ENCODE measurements around the gene MYCN.

- TF ChIP-seq CTCF (IDR thresholded peaks at IDR 0.05; ENCODE audit: control extremely low read depth in 1 of 3, insufficient read depth in 1 of 3, low read depth in 1 of 3, low read length in 3 of 3) (no peak), GABPA (IDR thresholded peaks at IDR 0.05; ENCODE audit: borderline replicate concordance, insufficient read depth, low read length) (no peak), RFX5 (IDR thresholded peaks at IDR 0.05; ENCODE audit: borderline replicate concordance, low read depth, low read length) (no peak), EP300 (IDR thresholded peaks at IDR 0.05; ENCODE audit: borderline replicate concordance in 1 of 2, low read depth in 2 of 2, low read length in 2 of 2) (no peak), CREB1 (IDR thresholded peaks at IDR 0.05) (no peak)
Observed at GRCh38 chr2:15936277-15937104, 3.9 kb upstream of the MYCN start.
